ENCODE results near the gene ADAMTS19. TPM values are rescaled to one million over a fixed set of nuclear protein-coding genes. Genes with fewer than 3 reads are reported as not detected.

Gene ADAMTS19
- total and polyA plus RNA-seq, 9 of the 15 experiments (the other 6 are each of a cell fraction or from before 2014, with no cell fraction given), result not detected

DNA sequence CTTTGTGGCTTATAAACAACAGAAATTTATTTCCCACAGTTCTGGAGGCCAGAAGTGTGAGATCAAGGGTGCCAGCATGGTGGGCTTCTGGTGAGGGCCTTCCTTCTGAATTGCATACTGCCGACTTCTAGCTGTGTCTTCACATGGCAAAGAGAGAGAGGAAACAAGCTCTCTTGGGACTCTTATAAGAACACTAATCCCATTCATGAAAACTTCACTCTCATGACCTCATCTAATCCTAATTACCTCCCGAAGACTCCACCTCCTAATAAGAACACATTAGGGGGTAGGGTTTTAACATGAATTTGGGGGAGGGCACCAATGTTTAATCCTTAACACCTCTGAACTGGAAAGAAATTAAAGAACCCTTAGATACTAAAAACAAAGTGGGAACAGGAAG, 211.9 kb downstream of the ADAMTS19 start:
- POLR2A ChIA-PET, result no interaction called here
- no peak for FAIRE-seq
- 0% methylated on average over 2 of the region's 2 CpGs for WGBS (ENCODE audit: insufficient coverage, low coverage, missing lambda C conversion rate)
- no peak for ATAC-seq
- Histone ChIP-seq H3K9me1 (ENCODE audit: control insufficient read depth, insufficient read depth, low read length) (no peaks in the 10 kb centered on the region), H3K4me1 (replicated peaks in 1 of 2; ENCODE audit: control insufficient read depth in 2 of 2, insufficient read depth in 2 of 2, low read length in 2 of 2) (no peaks in the 10 kb centered on the region), H3K36me3 (ENCODE audit: control insufficient read depth, insufficient read depth, low read length) (no peaks in the 10 kb centered on the region), H3K9ac (ENCODE audit: insufficient read depth in 1 of 2, low read depth in 2 of 2, low read length in 2 of 2) (no peak overlapping the region), H3K27me3 (ENCODE audit: control insufficient read depth in 2 of 2, insufficient read depth in 2 of 2, low read length in 2 of 2) (no peaks in the 10 kb centered on the region), H3K9me3 (replicated peaks; ENCODE audit: control insufficient read depth, insufficient read depth, low read depth, low read length) (no peaks in the 10 kb centered on the region; the same call in 1 of the 2 replicates), H3K4me2 (ENCODE audit: insufficient read depth, low read length) (no peak overlapping the region), H3K79me2 (ENCODE audit: control insufficient read depth, insufficient read depth, low read length) (no peaks in the 10 kb centered on the region), H2AFZ (ENCODE audit: low read depth, low read length) (no peak overlapping the region), H3K27ac (ENCODE audit: extremely low read depth, low read depth, low read length) (no peak overlapping the region), H3K4me3 (no peak overlapping the region), H4K20me1 (replicated peaks; ENCODE audit: control insufficient read depth, insufficient read depth, low read length) (no peaks in the 10 kb centered on the region)
- CTCF ChIA-PET (ENCODE audit: low intra/inter-chr PET ratio), result no interaction called here
- TF ChIP-seq ZNF174 (CRISPR knock-in tag; IDR thresholded peaks at IDR 0.05) (no peak), NR2F6 (CRISPR knock-in tag; IDR thresholded peaks at IDR 0.05) (no peak), BRCA1 (IDR thresholded peaks at IDR 0.05) (no peak), BRCA1 (CRISPR knock-in tag; IDR thresholded peaks at IDR 0.05) (no peak), ETV5 (CRISPR knock-in tag; IDR thresholded peaks at IDR 0.05; ENCODE audit: low read depth) (no peak)
- DNase-seq (ENCODE audit: extremely low read depth in 1 of 4, low spot score in 3 of 4), result no peak
- in situ Hi-C loops (cut with MboI) (no loop called here), intact Hi-C loops (cut with micrococcal nuclease) (no loop called here)
- BruUV-seq (replicated peaks), result no TSS peak

- in situ Hi-C loops (cut with MboI) (no loop called here), intact Hi-C loops (cut with micrococcal nuclease) (no loop called here)
- DNase-seq (ENCODE audit: extremely low read depth in 1 of 4, low spot score in 3 of 4) (no peak), FAIRE-seq (no peak), ATAC-seq (no peak)
- Histone ChIP-seq H3K4me2 (ENCODE audit: insufficient read depth, low read length) (no peak overlapping the region), H3K36me3 (ENCODE audit: control insufficient read depth, insufficient read depth, low read length) (no peaks in the 10 kb centered on the region), H3K79me2 (ENCODE audit: control insufficient read depth, insufficient read depth, low read length) (no peaks in the 10 kb centered on the region), H2AFZ (ENCODE audit: low read depth, low read length) (no peak overlapping the region), H4K20me1 (replicated peaks; ENCODE audit: control insufficient read depth, insufficient read depth, low read length) (no peaks in the 10 kb centered on the region), H3K9ac (ENCODE audit: insufficient read depth in 1 of 2, low read depth in 2 of 2, low read length in 2 of 2) (no peak overlapping the region), H3K4me3 (no peak overlapping the region), H3K9me3 (replicated peaks; ENCODE audit: control insufficient read depth, insufficient read depth, low read depth, low read length) (no peaks in the 10 kb centered on the region; the same call in 1 of the 2 replicates), H3K4me1 (replicated peaks in 1 of 2; ENCODE audit: control insufficient read depth in 2 of 2, insufficient read depth in 2 of 2, low read length in 2 of 2) (no peaks in the 10 kb centered on the region), H3K27me3 (ENCODE audit: control insufficient read depth in 2 of 2, insufficient read depth in 2 of 2, low read length in 2 of 2) (no peaks in the 10 kb centered on the region), H3K9me1 (ENCODE audit: control insufficient read depth, insufficient read depth, low read length) (no peaks in the 10 kb centered on the region), H3K27ac (ENCODE audit: extremely low read depth, low read depth, low read length) (no peak overlapping the region)
- 0% methylated on average over 3 of the region's 3 CpGs for WGBS (ENCODE audit: insufficient coverage, low coverage, missing lambda C conversion rate)
- ChIA-PET POLR2A (no interaction called here), CTCF (ENCODE audit: low intra/inter-chr PET ratio) (no interaction called here)
- BruUV-seq (replicated peaks), result no TSS peak
- TF ChIP-seq ZBTB5 (IDR thresholded peaks at IDR 0.05), result no peak
- TF ChIP-seq RAD51 (IDR thresholded peaks at IDR 0.05; ENCODE audit: borderline replicate concordance, low read depth), result no peak
- no peak for TF ChIP-seq SAFB2 (IDR thresholded peaks at IDR 0.05; ENCODE audit: borderline replicate concordance, low read depth, low read length, severe bottlenecking)
- no peak for TF ChIP-seq THRAP3 (IDR thresholded peaks at IDR 0.05; ENCODE audit: borderline replicate concordance)
- TF ChIP-seq HNRNPK (IDR thresholded peaks at IDR 0.05; ENCODE audit: low read depth, low read length, poor library complexity, severe bottlenecking), result no peak
- no peak for TF ChIP-seq JUND (IDR thresholded peaks at IDR 0.05; ENCODE audit: borderline replicate concordance, low read depth, low read length)
- no peak for TF ChIP-seq JUND (tag; IDR thresholded peaks at IDR 0.05; ENCODE audit: borderline replicate concordance, low read depth, low read length)
Observed at GRCh38 chr5:129679671-129680070, 219.6 kb downstream of the ADAMTS19 start.

Measured in K562 (cell line).